ENCODE measurements around the gene ATG9B.
A peak's percentile ranks its signal among the peaks of the same experiment; 100 is the strongest.
"Not testable (repeated sequence)": the region's sequence is repeated elsewhere in the genome, so short reads cannot be mapped to it uniquely, and the experiment has no call there.

Gene ATG9B

GRCh38 chr7:151015967-151016366, 8.3 kb downstream of the ATG9B start:
- DNase-seq: no peak

GRCh38 chr7:151014950-151015349, 9.3 kb downstream of the ATG9B start:
- no peak for DNase-seq

DNA sequence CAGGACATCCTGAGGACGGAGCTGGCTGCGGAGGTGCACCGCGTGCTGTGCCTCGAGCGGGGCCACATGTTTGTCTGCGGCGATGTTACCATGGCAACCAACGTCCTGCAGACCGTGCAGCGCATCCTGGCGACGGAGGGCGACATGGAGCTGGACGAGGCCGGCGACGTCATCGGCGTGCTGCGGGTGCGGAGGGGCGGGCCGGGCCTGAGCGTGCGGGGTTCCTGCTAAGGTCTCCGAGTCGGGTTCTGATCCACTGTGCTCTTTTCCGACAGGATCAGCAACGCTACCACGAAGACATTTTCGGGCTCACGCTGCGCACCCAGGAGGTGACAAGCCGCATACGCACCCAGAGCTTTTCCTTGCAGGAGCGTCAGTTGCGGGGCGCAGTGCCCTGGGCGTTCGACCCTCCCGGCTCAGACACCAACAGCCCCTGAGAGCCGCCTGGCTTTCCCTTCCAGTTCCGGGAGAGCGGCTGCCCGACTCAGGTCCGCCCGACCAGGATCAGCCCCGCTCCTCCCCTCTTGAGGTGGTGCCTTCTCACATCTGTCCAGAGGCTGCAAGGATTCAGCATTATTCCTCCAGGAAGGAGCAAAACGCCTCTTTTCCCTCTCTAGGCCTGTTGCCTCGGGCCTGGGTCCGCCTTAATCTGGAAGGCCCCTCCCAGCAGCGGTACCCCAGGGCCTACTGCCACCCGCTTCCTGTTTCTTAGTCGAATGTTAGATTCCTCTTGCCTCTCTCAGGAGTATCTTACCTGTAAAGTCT, 10.4 kb downstream of the ATG9B start:
- peak; percentile 93 for DNase-seq

DNA sequence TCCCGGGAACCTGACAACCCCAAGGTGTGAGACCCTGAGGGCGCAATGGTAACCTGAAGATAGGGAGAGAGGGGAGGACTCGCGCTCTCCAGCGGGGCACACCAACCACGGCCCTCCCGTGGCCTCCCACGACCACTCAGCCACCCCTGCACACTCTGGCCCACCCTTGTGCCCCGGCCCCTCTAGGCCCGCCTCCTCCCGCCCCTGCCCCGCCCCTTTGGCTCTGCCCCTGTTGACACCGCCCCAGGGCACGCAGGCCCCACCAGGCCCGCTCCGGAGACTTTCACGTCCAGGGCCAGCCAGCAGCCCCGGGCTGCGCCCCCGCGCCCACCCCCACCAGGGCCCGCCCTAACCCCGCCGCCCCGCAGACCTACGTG, 10.9 kb downstream of the ATG9B start:
- DNase-seq: no peak

- peak; percentile 80 for DNase-seq
Measured at GRCh38 chr7:151012911-151013347, 11.4 kb downstream of the ATG9B start.

DNA sequence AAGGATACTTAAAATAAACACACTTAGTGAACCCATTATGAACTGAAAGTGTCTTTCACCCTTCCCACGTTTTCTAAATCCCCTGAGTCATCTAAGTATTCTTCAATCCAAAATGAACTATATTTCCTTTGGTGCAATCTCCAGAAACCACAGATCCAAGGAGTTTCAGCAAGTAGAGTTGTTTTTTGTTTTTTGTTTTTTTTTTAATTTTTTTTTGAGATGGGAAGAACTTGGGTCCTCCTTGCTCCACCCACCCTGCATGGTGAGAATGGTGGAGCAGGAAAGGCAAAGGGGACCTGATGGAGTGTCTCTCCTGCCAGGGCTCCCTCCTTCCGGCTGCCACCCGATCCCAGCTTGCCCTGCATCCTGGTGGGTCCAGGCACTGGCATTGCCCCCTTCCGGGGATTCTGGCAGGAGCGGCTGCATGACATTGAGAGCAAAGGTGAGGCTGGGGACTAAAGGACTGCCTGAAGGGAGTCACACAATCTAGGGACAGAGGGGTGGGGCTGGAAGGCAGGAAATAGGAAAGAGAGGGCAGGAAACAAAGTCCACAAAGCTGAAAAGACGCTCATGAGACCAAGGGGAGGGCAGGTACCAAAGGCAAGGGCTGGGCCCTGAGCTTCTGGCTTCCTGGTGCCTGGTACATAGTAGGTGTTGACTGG, 12.1 kb downstream of the ATG9B start:
- no peak for DNase-seq

DNA sequence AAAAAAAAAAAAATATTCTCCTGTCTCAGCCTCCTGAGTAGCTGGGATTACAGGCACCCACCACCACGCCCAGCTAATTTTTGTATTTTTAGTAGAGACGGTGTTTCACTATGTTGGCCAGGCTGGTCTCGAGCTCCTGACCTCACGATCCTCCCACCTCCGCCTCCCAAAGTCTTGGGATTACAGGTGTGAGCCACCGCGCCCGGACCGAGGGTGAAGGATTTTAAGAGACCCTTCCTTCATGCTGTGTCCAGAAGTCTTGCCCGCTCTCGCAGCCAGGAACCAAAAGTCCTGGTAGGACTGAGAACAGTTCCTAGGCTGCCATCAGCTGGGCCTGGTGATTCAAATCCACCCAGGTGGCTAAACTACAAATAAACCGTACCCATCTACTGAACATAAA, 12.7 kb downstream of the ATG9B start:
- not testable (repeated sequence) for DNase-seq

- DNase-seq: no peak
Measured at GRCh38 chr7:151011097-151011409, 13.2 kb downstream of the ATG9B start.

- DNase-seq: no peak
Measured at GRCh38 chr7:151010307-151011096, 13.8 kb downstream of the ATG9B start.

- DNase-seq: no peak
Measured at GRCh38 chr7:151010037-151010306, 14.3 kb downstream of the ATG9B start.

GRCh38 chr7:151009327-151010036, 14.8 kb downstream of the ATG9B start:
- DNase-seq: no peak

DNA sequence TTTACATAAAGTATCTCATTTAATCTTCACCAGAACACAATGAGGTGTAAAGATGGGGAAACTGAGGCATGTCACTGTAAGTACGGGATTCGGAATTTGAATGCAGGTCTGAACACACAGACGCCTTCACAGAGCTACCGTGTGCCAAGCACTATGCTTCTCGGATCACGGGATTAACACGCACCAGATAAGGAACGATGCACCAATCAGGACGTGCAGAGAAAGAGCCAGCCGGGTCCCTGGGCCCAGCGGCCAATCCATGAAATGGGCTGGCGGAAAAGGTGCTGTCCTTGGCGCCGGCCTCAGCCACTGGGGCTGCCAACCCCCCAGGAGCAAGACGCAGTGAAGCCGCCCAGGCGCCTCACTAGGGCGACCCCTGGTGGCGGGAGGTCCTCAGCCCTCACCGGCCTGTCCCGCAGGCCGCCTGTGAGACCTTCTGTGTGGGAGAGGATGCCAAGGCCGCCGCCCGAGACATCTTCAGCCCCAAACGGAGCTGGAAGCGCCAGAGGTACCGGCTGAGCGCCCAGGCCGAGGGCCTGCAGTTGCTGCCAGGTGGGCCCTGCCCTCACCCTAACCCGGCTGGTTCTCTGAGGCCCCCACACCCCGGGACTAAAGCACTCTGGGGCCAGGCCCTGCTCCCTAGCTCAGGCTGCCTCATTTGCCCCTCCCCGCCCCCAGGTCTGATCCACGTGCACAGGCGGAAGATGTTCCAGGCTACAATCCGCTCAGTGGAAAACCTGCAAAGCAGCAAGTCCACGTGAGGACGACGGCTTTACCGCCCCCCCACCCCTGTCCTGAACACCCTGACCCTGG, 15.6 kb downstream of the ATG9B start:
- peak; percentile 81 for DNase-seq

- peak; percentile 86 for DNase-seq
Measured at GRCh38 chr7:151008143-151008510, 16.2 kb downstream of the ATG9B start.

DNA sequence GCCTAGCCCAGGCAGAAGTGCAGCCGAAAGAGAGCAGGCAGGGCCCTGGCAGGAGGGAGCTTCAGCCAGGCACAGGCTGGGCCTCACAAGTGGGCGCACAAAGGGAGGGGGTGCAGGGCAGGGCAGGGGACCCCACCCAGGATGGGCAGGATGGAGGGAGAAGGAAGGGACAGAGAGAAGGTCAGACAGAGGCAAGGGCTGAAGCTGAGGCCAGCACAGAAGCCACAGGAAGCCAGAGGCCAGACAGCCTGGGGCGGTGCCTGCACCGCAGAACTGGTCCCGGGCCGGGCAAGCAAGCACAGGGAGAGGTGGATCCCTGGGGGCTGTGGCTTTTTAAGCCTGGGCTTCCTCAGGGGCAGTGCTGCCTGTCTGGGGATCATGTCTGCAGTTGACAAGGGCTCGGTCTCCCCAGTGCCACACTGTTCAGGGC, 16.8 kb downstream of the ATG9B start:
- no peak for DNase-seq

GRCh38 chr7:151006590-151007300, 17.5 kb downstream of the ATG9B start:
- DNase-seq: no peak

GRCh38 chr7:151005566-151005965, 18.7 kb downstream of the ATG9B start:
- no peak for DNase-seq

DNA sequence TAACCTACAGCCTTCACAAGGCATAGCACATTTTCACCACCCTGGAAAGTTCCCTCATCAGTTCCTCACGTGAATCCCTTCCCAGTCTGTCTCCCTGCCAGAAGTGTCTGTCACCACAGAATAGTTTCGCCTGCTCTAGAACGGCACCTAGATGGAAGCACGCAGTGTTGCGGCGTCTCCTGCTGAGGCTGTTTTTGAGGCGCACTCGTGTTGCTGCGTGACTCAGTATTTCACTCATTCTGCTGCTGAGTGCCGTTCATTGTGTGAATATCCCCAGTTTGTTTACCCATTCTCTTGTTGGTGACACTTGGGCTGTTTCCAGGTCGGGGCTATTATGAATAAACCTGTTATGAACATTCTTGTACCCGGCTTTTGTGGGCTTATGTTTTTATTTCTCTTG, 20.7 kb downstream of the ATG9B start:
- DNase-seq: no peak

DNA sequence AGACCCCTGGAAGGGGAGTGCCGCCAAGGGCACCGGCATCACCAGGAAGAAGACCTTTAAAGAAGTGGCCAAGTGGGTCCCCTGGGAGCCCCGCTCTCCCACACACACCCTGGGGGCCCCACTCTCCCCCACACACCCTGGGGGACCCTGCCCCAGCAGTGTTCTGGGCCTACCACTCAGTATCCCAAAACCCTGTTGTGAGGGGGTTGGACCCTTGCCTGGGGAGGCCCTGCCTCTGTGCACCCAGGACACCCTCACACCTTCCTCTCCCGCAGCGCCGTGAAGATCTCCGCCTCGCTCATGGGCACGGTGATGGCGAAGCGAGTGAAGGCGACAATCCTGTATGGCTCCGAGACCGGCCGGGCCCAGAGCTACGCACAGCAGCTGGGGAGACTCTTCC, 22.7 kb downstream of the ATG9B start:
- no peak for DNase-seq

GRCh38 chr7:151000897-151001495, 23.3 kb downstream of the ATG9B start:
- DNase-seq: peak; percentile 87

DNA sequence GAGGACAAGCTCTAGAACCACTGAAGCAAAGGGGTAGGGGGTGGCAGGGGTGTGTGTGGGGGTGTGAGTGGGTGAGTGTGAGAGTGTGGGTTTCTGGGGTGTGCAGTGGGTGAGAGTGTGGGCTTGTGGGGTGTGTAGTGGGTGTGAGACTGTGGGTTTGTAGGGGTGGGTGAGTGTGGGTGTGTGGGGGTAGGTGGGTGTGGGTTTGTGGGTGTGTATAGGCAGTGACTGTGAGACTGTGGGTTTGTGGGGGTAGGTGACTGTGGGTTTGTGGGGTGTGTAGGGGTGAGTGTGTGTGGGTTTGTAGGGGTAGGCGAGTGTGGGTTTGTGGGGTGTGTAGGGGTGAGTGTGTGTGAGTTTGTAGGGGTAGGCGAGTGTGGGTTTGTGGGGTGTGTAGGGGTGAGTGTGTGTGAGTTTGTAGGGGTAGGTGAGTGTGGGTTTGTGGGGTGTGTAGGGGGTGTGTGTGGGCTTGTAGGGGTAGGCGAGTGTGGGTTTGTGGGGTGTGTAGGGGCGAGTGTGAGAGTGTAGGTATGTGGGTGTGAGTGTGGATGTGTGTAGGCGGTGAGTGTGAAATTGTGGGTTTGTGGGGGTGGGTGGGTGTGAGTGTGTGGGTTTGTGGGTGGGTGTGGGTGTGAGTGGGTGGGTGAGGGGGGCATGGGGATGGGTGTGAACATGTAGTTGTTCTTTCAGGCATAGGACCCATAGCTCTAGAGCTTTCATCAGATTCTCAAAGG, 24.6 kb downstream of the ATG9B start:
- DNase-seq: no peak

DNA sequence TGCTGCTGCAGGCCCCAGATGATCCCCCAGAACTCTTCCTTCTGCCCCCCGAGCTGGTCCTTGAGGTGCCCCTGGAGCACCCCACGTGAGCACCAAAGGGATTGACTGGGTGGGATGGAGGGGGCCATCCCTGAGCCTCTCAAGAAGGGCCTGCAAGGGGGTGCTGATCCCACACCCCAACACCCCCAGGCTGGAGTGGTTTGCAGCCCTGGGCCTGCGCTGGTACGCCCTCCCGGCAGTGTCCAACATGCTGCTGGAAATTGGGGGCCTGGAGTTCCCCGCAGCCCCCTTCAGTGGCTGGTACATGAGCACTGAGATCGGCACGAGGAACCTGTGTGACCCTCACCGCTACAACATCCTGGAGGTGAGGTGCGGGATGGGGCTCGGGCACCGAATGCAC, 25.3 kb downstream of the ATG9B start:
- DNase-seq: no peak
